ENCODE data around the gene KRT6B. TPM values are rescaled to one million over a fixed set of nuclear protein-coding genes. Genes with fewer than 3 reads are reported as not detected.

Gene KRT6B
- polyA plus RNA-seq, 1 donor (not counting 4 experiments of a cell fraction or from before 2014, with no cell fraction given) = 2,016 TPM

- peak overlapping the region; percentile 41 for H3K4me2 ChIP-seq (ENCODE audit: control insufficient read depth, extremely low read depth, insufficient read depth, low read depth, low read length)
- dilution Hi-C loops (cut with MboI; ENCODE audit: extremely low pct_ligation_motif_present, low sequenced_read_pairs) = no loop called here
- TF ChIP-seq, protein P1, sequence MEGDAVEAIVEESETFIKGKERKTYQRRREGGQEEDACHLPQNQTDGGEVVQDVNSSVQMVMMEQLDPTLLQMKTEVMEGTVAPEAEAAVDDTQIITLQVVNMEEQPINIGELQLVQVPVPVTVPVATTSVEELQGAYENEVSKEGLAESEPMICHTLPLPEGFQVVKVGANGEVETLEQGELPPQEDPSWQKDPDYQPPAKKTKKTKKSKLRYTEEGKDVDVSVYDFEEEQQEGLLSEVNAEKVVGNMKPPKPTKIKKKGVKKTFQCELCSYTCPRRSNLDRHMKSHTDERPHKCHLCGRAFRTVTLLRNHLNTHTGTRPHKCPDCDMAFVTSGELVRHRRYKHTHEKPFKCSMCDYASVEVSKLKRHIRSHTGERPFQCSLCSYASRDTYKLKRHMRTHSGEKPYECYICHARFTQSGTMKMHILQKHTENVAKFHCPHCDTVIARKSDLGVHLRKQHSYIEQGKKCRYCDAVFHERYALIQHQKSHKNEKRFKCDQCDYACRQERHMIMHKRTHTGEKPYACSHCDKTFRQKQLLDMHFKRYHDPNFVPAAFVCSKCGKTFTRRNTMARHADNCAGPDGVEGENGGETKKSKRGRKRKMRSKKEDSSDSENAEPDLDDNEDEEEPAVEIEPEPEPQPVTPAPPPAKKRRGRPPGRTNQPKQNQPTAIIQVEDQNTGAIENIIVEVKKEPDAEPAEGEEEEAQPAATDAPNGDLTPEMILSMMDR (optimal IDR thresholded peaks at IDR 0.05 in 1 of 3, IDR thresholded peaks at IDR 0.05 in 1 of 3, conservative IDR thresholded peaks at IDR 0.05 in 1 of 3; ENCODE audit: extremely low read depth in 1 of 3, insufficient read depth in 2 of 3, low read length in 3 of 3) = no peak
- no peak for TF ChIP-seq EZH2 (IDR thresholded peaks at IDR 0.05; ENCODE audit: low read length)
- H3K36me3 ChIP-seq (ENCODE audit: control insufficient read depth in 2 of 2, extremely low read depth in 1 of 2, insufficient read depth in 2 of 2, low read length in 2 of 2) = no peaks in the 10 kb centered on the region
- H3K4me1 ChIP-seq (ENCODE audit: control insufficient read depth, extremely low read depth, insufficient read depth, low read length) = peaks cover 29% of the 10 kb centered on the region
- peak overlapping the region; percentile 41 for H3K27ac ChIP-seq (ENCODE audit: control insufficient read depth, insufficient read depth, low read length)
- no peaks in the 10 kb centered on the region for H3K9me3 ChIP-seq (ENCODE audit: control insufficient read depth, low read depth, low read length)
- FAIRE-seq (peak; percentile 95), DNase-seq (ENCODE audit: low read depth, low spot score) (peak; percentile 90)
- H3K4me3 ChIP-seq (ENCODE audit: control insufficient read depth in 2 of 3, extremely low read depth in 1 of 3, insufficient read depth in 2 of 3, low read depth in 1 of 3, low read length in 3 of 3) = no peak overlapping the region
- H4K20me1 ChIP-seq (ENCODE audit: control insufficient read depth, extremely low read depth, insufficient read depth, low read length) = no peaks in the 10 kb centered on the region
- H2AFZ ChIP-seq (ENCODE audit: control insufficient read depth, low read length) = no peak overlapping the region
- no peaks in the 10 kb centered on the region for H3K27me3 ChIP-seq (ENCODE audit: control insufficient read depth, extremely low read depth, insufficient read depth, low read length)
- H3K79me2 ChIP-seq (ENCODE audit: control insufficient read depth, insufficient read depth, low read length) = no peaks in the 10 kb centered on the region
- H3K9me1 ChIP-seq (ENCODE audit: control insufficient read depth, extremely low read depth, insufficient read depth, low read length) = no peaks in the 10 kb centered on the region
- no peak overlapping the region for H3K9ac ChIP-seq (ENCODE audit: control insufficient read depth, extremely low read depth, insufficient read depth, low read length)
Observed at GRCh38 chr12:52415870-52416750, 35.8 kb downstream of the KRT6B start.

DNA sequence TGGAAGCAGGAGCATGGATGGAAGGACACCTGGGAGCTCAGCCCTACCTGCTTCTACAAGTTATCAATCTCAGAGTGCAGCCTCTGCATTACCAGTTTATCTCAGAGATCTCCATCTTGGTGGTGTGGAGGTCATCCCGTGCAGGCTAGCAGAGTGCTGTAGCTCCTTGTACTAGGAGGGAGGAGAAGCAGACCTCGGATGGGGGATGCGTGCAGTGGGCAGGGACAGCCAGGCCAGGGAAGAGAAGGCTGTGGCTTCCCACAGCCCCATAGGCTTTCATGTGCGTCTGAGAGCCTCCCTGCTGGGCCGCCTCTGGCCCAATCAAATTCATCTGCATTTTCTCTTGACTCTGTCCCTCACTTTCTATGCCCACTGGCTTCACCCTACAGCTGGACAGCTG is 37.0 kb downstream of the KRT6B start:
- H4K20me1 ChIP-seq (ENCODE audit: control insufficient read depth, extremely low read depth, insufficient read depth, low read length) = no peaks in the 10 kb centered on the region
- no peak overlapping the region for H3K27ac ChIP-seq (ENCODE audit: control insufficient read depth, insufficient read depth, low read length)
- no peak for DNase-seq (ENCODE audit: low read depth, low spot score)
- no peaks in the 10 kb centered on the region for H3K27me3 ChIP-seq (ENCODE audit: control insufficient read depth, extremely low read depth, insufficient read depth, low read length)
- TF ChIP-seq, protein P1 (optimal IDR thresholded peaks at IDR 0.05 in 1 of 3, IDR thresholded peaks at IDR 0.05 in 1 of 3, conservative IDR thresholded peaks at IDR 0.05 in 1 of 3; ENCODE audit: extremely low read depth in 1 of 3, insufficient read depth in 2 of 3, low read length in 3 of 3) = no peak
- TF ChIP-seq EZH2 (IDR thresholded peaks at IDR 0.05; ENCODE audit: low read length) = no peak
- H3K79me2 ChIP-seq (ENCODE audit: control insufficient read depth, insufficient read depth, low read length) = no peaks in the 10 kb centered on the region
- dilution Hi-C loops (cut with MboI; ENCODE audit: extremely low pct_ligation_motif_present, low sequenced_read_pairs) = no loop called here
- H3K4me3 ChIP-seq (ENCODE audit: control insufficient read depth in 2 of 3, extremely low read depth in 1 of 3, insufficient read depth in 2 of 3, low read depth in 1 of 3, low read length in 3 of 3) = no peak overlapping the region
- H3K9me3 ChIP-seq (ENCODE audit: control insufficient read depth, low read depth, low read length) = no peaks in the 10 kb centered on the region
- no peaks in the 10 kb centered on the region for H3K9me1 ChIP-seq (ENCODE audit: control insufficient read depth, extremely low read depth, insufficient read depth, low read length)
- H3K9ac ChIP-seq (ENCODE audit: control insufficient read depth, extremely low read depth, insufficient read depth, low read length) = no peak overlapping the region
- no peak overlapping the region for H2AFZ ChIP-seq (ENCODE audit: control insufficient read depth, low read length)
- FAIRE-seq = peak; percentile 49
- no peak overlapping the region for H3K4me2 ChIP-seq (ENCODE audit: control insufficient read depth, extremely low read depth, insufficient read depth, low read depth, low read length)
- peaks cover 29% of the 10 kb centered on the region for H3K4me1 ChIP-seq (ENCODE audit: control insufficient read depth, extremely low read depth, insufficient read depth, low read length)
- H3K36me3 ChIP-seq (ENCODE audit: control insufficient read depth in 2 of 2, extremely low read depth in 1 of 2, insufficient read depth in 2 of 2, low read length in 2 of 2) = no peaks in the 10 kb centered on the region

All from keratinocyte (primary cell).